ENCODE data around the gene CACNA1G. TPM values are rescaled to one million over a fixed set of nuclear protein-coding genes. Genes with fewer than 3 reads are reported as not detected.

Gene CACNA1G
- total RNA-seq, 2 experiments from 2014 or later = 0.13 TPM; not detected in 1

DNA sequence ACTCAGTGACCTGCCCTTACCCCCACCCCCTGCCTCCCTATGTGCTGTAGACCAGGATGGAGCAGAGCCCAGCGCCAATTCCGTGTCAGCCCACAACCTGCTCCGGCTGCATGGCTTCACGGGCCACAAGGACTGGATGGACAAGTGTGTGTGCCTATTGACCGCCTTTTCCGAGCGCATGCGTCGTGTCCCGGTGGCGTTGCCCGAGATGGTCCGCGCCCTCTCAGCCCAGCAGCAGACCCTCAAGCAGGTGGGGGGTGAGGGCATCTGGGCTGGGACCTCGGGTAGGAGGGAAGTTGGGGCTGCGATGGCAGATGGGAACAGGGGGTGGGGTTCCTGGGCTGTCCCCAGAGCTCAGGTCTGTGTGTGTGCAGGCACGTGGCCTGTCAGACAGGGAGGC lies 6.3 kb upstream of the CACNA1G start:
- no peak for ATAC-seq
- TF ChIP-seq, protein P1, sequence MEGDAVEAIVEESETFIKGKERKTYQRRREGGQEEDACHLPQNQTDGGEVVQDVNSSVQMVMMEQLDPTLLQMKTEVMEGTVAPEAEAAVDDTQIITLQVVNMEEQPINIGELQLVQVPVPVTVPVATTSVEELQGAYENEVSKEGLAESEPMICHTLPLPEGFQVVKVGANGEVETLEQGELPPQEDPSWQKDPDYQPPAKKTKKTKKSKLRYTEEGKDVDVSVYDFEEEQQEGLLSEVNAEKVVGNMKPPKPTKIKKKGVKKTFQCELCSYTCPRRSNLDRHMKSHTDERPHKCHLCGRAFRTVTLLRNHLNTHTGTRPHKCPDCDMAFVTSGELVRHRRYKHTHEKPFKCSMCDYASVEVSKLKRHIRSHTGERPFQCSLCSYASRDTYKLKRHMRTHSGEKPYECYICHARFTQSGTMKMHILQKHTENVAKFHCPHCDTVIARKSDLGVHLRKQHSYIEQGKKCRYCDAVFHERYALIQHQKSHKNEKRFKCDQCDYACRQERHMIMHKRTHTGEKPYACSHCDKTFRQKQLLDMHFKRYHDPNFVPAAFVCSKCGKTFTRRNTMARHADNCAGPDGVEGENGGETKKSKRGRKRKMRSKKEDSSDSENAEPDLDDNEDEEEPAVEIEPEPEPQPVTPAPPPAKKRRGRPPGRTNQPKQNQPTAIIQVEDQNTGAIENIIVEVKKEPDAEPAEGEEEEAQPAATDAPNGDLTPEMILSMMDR (IDR thresholded peaks at IDR 0.05) = no peak
- Mint-ChIP-seq H3K27me3 (peaks cover 18% of the 10 kb centered on the region), H3K27ac (no peak overlapping the region), H3K9me3 (no peaks in the 10 kb centered on the region), H3K4me1 (ENCODE audit: low read depth) (peaks cover 7% of the 10 kb centered on the region), H3K4me3 (no peak overlapping the region), H3K36me3 (ENCODE audit: low read depth) (peaks cover 4% of the 10 kb centered on the region)
- intact Hi-C loops (cut with micrococcal nuclease) = no loop called here
- DNase-seq = no peak
- ChIA-PET CTCF (no interaction called here), POLR2A (interaction anchor here (0.7 kb wide), 1 partner anchor 298 kb away, joined by 5 read pairs; no protein-coding TSS in a partner anchor)

DNA sequence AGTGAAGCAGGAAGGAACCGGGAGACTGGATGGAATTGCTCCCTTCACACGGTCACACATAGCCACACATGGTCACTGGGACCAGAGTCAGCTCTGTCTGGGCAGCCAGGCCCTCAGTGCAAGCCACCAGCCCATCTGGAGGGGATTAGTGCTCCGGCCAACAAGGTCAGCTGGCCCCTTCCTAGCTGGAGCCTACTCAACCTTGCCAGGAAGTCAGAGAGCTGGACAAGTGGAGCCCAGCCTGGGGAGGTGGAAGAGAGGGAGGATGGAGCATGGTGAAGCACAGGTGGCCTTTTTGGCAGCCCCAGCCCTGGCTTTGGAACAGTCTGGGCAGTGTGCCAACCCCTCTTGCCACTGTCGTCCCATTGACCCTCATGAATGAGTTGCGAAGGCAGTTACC lies 3.7 kb upstream of the CACNA1G start:
- peaks cover 14% of the 10 kb centered on the region for H3K4me1 Mint-ChIP-seq (ENCODE audit: low read depth)
- no peak overlapping the region for H3K4me3 Mint-ChIP-seq
- peaks cover 4% of the 10 kb centered on the region for H3K36me3 Mint-ChIP-seq (ENCODE audit: low read depth)
- POLR2A ChIA-PET = no interaction called here
- no peaks in the 10 kb centered on the region for H3K9me3 Mint-ChIP-seq
- no peak for DNase-seq
- TF ChIP-seq, protein P1 (IDR thresholded peaks at IDR 0.05) = no peak
- ATAC-seq = no peak
- intact Hi-C loops (cut with micrococcal nuclease) = no loop called here
- H3K27ac Mint-ChIP-seq = no peak overlapping the region
- CTCF ChIA-PET = interaction anchor here (0.8 to 1.7 kb wide), 4 partner anchors 10 to 69 kb away, joined by 3 to 5 read pairs (median 4); no protein-coding TSS in a partner anchor
- peaks cover 27% of the 10 kb centered on the region for H3K27me3 Mint-ChIP-seq

DNA sequence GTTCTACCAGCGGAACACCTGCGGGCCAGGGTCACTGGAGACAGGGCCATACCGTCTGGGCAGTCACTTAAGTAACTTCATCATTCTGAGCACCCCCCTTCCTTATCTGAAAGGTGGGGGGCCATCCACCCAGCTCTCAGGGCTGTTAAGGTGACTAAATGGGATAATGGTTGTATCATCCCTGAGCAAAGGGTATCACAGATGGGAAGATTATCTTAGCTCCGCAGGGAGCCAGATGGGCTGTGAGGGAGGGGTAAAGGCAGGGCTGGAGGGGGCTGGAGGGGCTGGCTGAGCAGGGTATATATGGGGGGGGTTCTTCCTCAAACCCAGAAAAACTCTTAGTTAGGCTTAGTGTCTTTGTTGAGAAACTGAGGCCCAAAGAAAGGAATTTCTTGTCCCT lies 2.9 kb upstream of the CACNA1G start:
- H3K27me3 Mint-ChIP-seq = peaks cover 33% of the 10 kb centered on the region
- ATAC-seq (no peak), DNase-seq (no peak)
- TF ChIP-seq, protein P1 (IDR thresholded peaks at IDR 0.05) = no peak
- H3K36me3 Mint-ChIP-seq (ENCODE audit: low read depth) = peaks cover 4% of the 10 kb centered on the region
- H3K4me1 Mint-ChIP-seq (ENCODE audit: low read depth) = peaks cover 19% of the 10 kb centered on the region
- H3K27ac Mint-ChIP-seq = no peak overlapping the region
- no peak overlapping the region for H3K4me3 Mint-ChIP-seq
- ChIA-PET CTCF (no interaction called here), POLR2A (no interaction called here)
- intact Hi-C loops (cut with micrococcal nuclease) = no loop called here
- H3K9me3 Mint-ChIP-seq = no peaks in the 10 kb centered on the region

DNA sequence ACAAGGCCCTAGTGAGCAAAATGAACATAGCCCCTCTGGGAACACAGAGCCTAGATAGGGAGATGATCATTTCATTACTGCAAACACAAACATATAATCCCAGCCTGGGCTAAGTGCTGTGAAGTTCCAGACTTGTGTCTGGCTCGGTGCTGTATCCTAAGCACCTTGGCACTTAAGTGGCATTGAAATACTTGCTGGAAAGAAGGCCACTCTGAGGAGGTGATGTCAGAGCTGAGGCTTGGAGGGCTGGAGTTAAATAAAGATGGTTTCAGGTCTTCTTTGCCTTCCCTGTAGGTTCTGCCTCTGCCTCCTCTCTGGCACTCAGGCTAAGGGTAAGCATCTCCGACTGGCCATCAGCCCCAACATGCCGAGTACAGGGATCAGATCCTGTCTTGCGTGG lies 2.4 kb upstream of the CACNA1G start:
- POLR2A ChIA-PET = no interaction called here
- Mint-ChIP-seq H3K4me1 (ENCODE audit: low read depth) (peaks cover 19% of the 10 kb centered on the region), H3K36me3 (ENCODE audit: low read depth) (peaks cover 4% of the 10 kb centered on the region), H3K4me3 (no peak overlapping the region), H3K27me3 (peaks cover 37% of the 10 kb centered on the region), H3K9me3 (no peaks in the 10 kb centered on the region), H3K27ac (no peak overlapping the region)
- intact Hi-C loops (cut with micrococcal nuclease) = no loop called here
- TF ChIP-seq, protein P1 (IDR thresholded peaks at IDR 0.05) = no peak
- CTCF ChIA-PET = no interaction called here
- ATAC-seq (no peak), DNase-seq (no peak)

DNA sequence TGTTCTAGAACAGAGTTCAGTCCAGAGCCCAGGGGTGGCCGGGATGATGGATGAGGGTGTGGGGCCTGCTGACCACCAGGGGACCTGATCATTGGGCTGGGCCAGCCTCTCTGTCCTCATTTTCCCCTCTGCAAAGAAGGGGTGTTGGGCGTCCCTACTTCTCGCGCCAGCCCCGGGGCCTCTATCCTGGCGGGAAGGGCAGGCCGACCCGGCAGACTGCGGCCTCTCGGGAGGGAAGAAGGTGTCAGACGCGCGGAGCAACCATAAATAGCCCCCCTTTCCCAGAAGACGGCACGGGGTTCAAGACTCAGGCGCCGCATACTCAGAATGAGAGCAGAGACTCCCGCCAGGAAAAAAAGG lies 2.0 kb upstream of the CACNA1G start:
- TF ChIP-seq, protein P1 (IDR thresholded peaks at IDR 0.05) = no peak
- intact Hi-C loops (cut with micrococcal nuclease) = no loop called here
- Mint-ChIP-seq H3K36me3 (ENCODE audit: low read depth) (peaks cover 4% of the 10 kb centered on the region), H3K27ac (no peak overlapping the region), H3K4me1 (ENCODE audit: low read depth) (peaks cover 19% of the 10 kb centered on the region), H3K27me3 (peaks cover 42% of the 10 kb centered on the region), H3K4me3 (no peak overlapping the region), H3K9me3 (no peaks in the 10 kb centered on the region)
- DNase-seq (no peak), ATAC-seq (no peak)
- ChIA-PET POLR2A (no interaction called here), CTCF (no interaction called here)

All from activated CD8-positive, alpha-beta T cell treated with anti-CD3 and anti-CD28 coated beads for 36 hours (primary cell).